Stimulated activated CD8-positive, alpha-beta memory T cell treated with anti-CD3 and anti-CD28 coated beads, Interleukin-12 subunit alpha, Interleukin-12 subunit beta, amount 100 ng/mL, for 4 hours (primary cell): ENCODE data around the gene GNG7.
"Not testable (repeated sequence)": the region's sequence is repeated elsewhere in the genome, so short reads cannot be mapped to it uniquely, and the experiment has no call there.

Experiments used
- DNase-seq: peaks from one replicate; pipeline ENCODE4 v3.0.0-alpha.2; 2020; ENCODE audit warnings: low read depth

GNG7 gene

GRCh38 chr19:2483484-2484151, 218.9 kb downstream of the GNG7 start:
- DNase-seq = no peak

GRCh38 chr19:2483084-2483483, 219.4 kb downstream of the GNG7 start:
- no peak for DNase-seq

- no peak for DNase-seq
Measured at GRCh38 chr19:2482354-2483038, 220.0 kb downstream of the GNG7 start.

GRCh38 chr19:2481466-2481865, 221.0 kb downstream of the GNG7 start:
- DNase-seq = no peak

- DNase-seq = no peak
Measured at GRCh38 chr19:2479556-2480194, 222.8 kb downstream of the GNG7 start.

GRCh38 chr19:2478756-2479555, 223.5 kb downstream of the GNG7 start:
- peak; percentile 71 for DNase-seq

- peak; percentile 36 for DNase-seq
Measured at GRCh38 chr19:2478278-2478755, 224.2 kb downstream of the GNG7 start.

- no peak for DNase-seq
Measured at GRCh38 chr19:2477732-2478191, 224.7 kb downstream of the GNG7 start.

GRCh38 chr19:2477141-2477710, 225.3 kb downstream of the GNG7 start:
- DNase-seq = no peak

- peak; percentile 67 for DNase-seq
Measured at GRCh38 chr19:2476451-2477140, 225.9 kb downstream of the GNG7 start.

GRCh38 chr19:2475702-2476450, 226.6 kb downstream of the GNG7 start, which contains the start of gene GADD45B:
Gene GADD45B, plus strand, starts transcription at chr19:2476127. Its CDS starts 232 bp downstream, at chr19:2476359.
- DNase-seq = peak; percentile 96

- peak; percentile 52 for DNase-seq
Measured at GRCh38 chr19:2475018-2475701, 227.3 kb downstream of the GNG7 start.

- peak; percentile 93 for DNase-seq
Measured at GRCh38 chr19:2474232-2475017, 228.1 kb downstream of the GNG7 start.

GRCh38 chr19:2469915-2470200, 232.6 kb downstream of the GNG7 start:
- not testable (repeated sequence) for DNase-seq

GRCh38 chr19:2469102-2469914, 233.2 kb downstream of the GNG7 start:
- no peak for DNase-seq

GRCh38 chr19:2468596-2468995, 233.9 kb downstream of the GNG7 start:
- no peak for DNase-seq

- no peak for DNase-seq
Measured at GRCh38 chr19:2464389-2464788, 238.1 kb downstream of the GNG7 start.

- DNase-seq = not testable (repeated sequence)
Measured at GRCh38 chr19:2463694-2464093, 238.8 kb downstream of the GNG7 start.
